H1 (cell line): ENCODE results near the gene VGLL4. TPM values are rescaled to one million over a fixed set of nuclear protein-coding genes. Genes with fewer than 3 reads are reported as not detected.

ENCODE experiments used
- CTCF ChIA-PET: fragments of 300-600 bp; sonication (Branson Sonifier 250); formaldehyde crosslinking; loops from one replicate; lab custom pipeline; 2021; ENCODE audit not compliant: partially characterized antibody; lab: Charles Lee
- POLR2A ChIA-PET: fragments of 300-600 bp; sonication (Branson Sonifier 250); formaldehyde crosslinking; loops from one replicate; lab custom pipeline; 2021; ENCODE audit warnings: inconsistent platforms; ENCODE audit not compliant: partially characterized antibody; lab: Charles Lee
- DNase-seq, 2 experiments: peaks; one replicate each; pipeline versions ENCODE4 v3.0.0 to v3.0.0-alpha.2; 2010 to 2022; ENCODE audit warnings: low spot score in 2 of 2, low read depth in 1 of 2, mixed read lengths in 1 of 2
- FAIRE-seq: peaks from 2 replicates; lab custom pipeline; 2011; peaks lifted over from hg19 to GRCh38; lab: Jason Lieb, UNC
- H2AFZ ChIP-seq: 2 replicates; pipeline ENCODE4 v1.8.1; 2012; ENCODE audit warnings: low read length, inconsistent platforms
- H2AK5ac ChIP-seq: 2 replicates; pipeline ENCODE4 v1.6.1; 2013; ENCODE audit warnings: low read depth, low read length
- H2BK120ac ChIP-seq: replicated peaks from 2 replicates; pipeline ENCODE3; 2013; ENCODE audit warnings: low read depth, low read length, inconsistent platforms
- H2BK12ac ChIP-seq: 2 replicates; pipeline ENCODE4 v1.6.1; 2013; ENCODE audit warnings: low read depth, low read length
- H2BK15ac ChIP-seq: 2 replicates; pipeline ENCODE4 v1.6.1; 2013; ENCODE audit warnings: low read length
- H2BK20ac ChIP-seq: 2 replicates; pipeline ENCODE4 v1.6.1; 2013; ENCODE audit warnings: low read length
- H2BK5ac ChIP-seq: 2 replicates; pipeline ENCODE4 v1.6.1; 2013; ENCODE audit warnings: low read depth, low read length
- H3K14ac ChIP-seq: 2 replicates; pipeline ENCODE4 v1.6.1; 2013; ENCODE audit warnings: inconsistent platforms; ENCODE audit not compliant: insufficient read length
- H3K18ac ChIP-seq: 2 replicates; pipeline ENCODE4 v1.6.1; 2013; ENCODE audit warnings: low read length; ENCODE audit errors: extremely low read depth
- H3K23ac ChIP-seq: 2 replicates; pipeline ENCODE4 v1.6.1; 2013; ENCODE audit warnings: inconsistent platforms; ENCODE audit not compliant: insufficient read length
- H3K23me2 ChIP-seq: 2 replicates; pipeline ENCODE4 v1.6.1; 2013; ENCODE audit warnings: low read depth, low read length
- H3K27ac ChIP-seq: 2 replicates; pipeline ENCODE4 v1.6.1; 2011; ENCODE audit warnings: low read depth, low read length, inconsistent platforms
- H3K27me3 ChIP-seq, 4 experiments: replicated peaks in 1 of 4; 1 replicate in 1 of 4; 2 replicates in 3 of 4; pipeline versions ENCODE4 v1.6.1 to v1.8.1; 2011 to 2013; ENCODE audit warnings: low read length in 3 of 4, mild to moderate bottlenecking in 3 of 4, inconsistent platforms in 2 of 4, mixed read lengths in 2 of 4, moderate library complexity in 1 of 4; ENCODE audit not compliant: control insufficient read depth in 3 of 4, insufficient read depth in 3 of 4; ENCODE audit errors: extremely low read depth in 1 of 4
- H3K36me3 ChIP-seq, 4 experiments: 2 replicates each; pipeline versions ENCODE4 v1.6.1 to v1.8.1; 2011 to 2013; ENCODE audit warnings: mild to moderate bottlenecking in 4 of 4, low read length in 3 of 4, moderate library complexity in 2 of 4, control low read depth in 1 of 4, inconsistent platforms in 1 of 4; ENCODE audit not compliant: insufficient read depth in 4 of 4, control insufficient read depth in 2 of 4
- H3K4ac ChIP-seq: replicated peaks from 2 replicates; pipeline ENCODE3; 2013; ENCODE audit warnings: low read length, low read depth, mixed read lengths, inconsistent platforms; ENCODE audit not compliant: insufficient read length
- H3K4me1 ChIP-seq, 4 experiments: replicated peaks in 1 of 4; 1 replicate in 1 of 4; 2 replicates in 3 of 4; pipeline versions ENCODE4 v1.6.1 to v1.8.1; 2011 to 2013; ENCODE audit warnings: low read length in 3 of 4, inconsistent platforms in 2 of 4, mixed read lengths in 1 of 4; ENCODE audit not compliant: insufficient read depth in 4 of 4, control insufficient read depth in 3 of 4
- H3K4me2 ChIP-seq, 2 experiments: 2 replicates each; pipeline versions ENCODE4 v1.6.1 to v1.8.1; 2011 to 2013; ENCODE audit warnings: low read depth in 2 of 2, low read length in 2 of 2, control low read depth in 1 of 2, inconsistent platforms in 1 of 2, mild to moderate bottlenecking in 1 of 2; ENCODE audit not compliant: insufficient read depth in 1 of 2
- H3K4me3 ChIP-seq, 4 experiments: fragments of 200-600, 300-600 bp in 1 of 4; sonication (generic), shearing (Covaris generic), sonication (Bioruptor Twin) in 1 of 4; 2 replicates each; pipeline versions ENCODE4 v1.5.1 to v1.8.1; 2011 to 2016; ENCODE audit warnings: low read length in 4 of 4, low read depth in 3 of 4, control low read depth in 2 of 4, inconsistent platforms in 2 of 4, mild to moderate bottlenecking in 2 of 4, mixed read lengths in 1 of 4, moderate library complexity in 1 of 4; ENCODE audit not compliant: insufficient read depth in 2 of 4; ENCODE audit errors: extremely low read depth in 1 of 4
- H3K56ac ChIP-seq: replicated peaks from 2 replicates; pipeline ENCODE3; 2013; ENCODE audit warnings: low read depth, mild to moderate bottlenecking, mixed read lengths, low read length, inconsistent platforms; ENCODE audit not compliant: insufficient read length
- H3K79me1 ChIP-seq: 2 replicates; pipeline ENCODE4 v1.6.1; 2013; ENCODE audit warnings: low read depth, low read length, control low read depth
- H3K79me2 ChIP-seq, 2 experiments: 2 replicates each; pipeline versions ENCODE4 v1.6.1 to v1.8.1; 2012 to 2013; ENCODE audit warnings: low read length in 2 of 2, mild to moderate bottlenecking in 2 of 2, inconsistent platforms in 1 of 2; ENCODE audit not compliant: insufficient read depth in 2 of 2, control insufficient read depth in 1 of 2
- H3K9ac ChIP-seq, 4 experiments: replicated peaks in 1 of 4; 1 replicate in 1 of 4; 2 replicates in 3 of 4; pipeline versions ENCODE4 v1.6.1 to v1.8.1; 2011 to 2013; ENCODE audit warnings: low read depth in 3 of 4, low read length in 3 of 4, control low read depth in 2 of 4, mild to moderate bottlenecking in 2 of 4, moderate library complexity in 2 of 4, inconsistent platforms in 1 of 4; ENCODE audit errors: extremely low read depth in 1 of 4
- H3K9me3 ChIP-seq, 2 experiments: 2 replicates each; pipeline versions ENCODE4 v1.6.1 to v1.8.1; 2012 to 2013; ENCODE audit warnings: mild to moderate bottlenecking in 2 of 2, moderate library complexity in 2 of 2, control low read depth in 1 of 2, inconsistent platforms in 1 of 2, low read depth in 1 of 2, low read length in 1 of 2, mixed read lengths in 1 of 2; ENCODE audit not compliant: insufficient read depth in 2 of 2
- H4K20me1 ChIP-seq, 2 experiments: replicated peaks in 1 of 2; 2 replicates each; pipeline versions ENCODE3 to v1.8.1; 2011 to 2013; ENCODE audit warnings: inconsistent platforms in 2 of 2, low read length in 2 of 2, mild to moderate bottlenecking in 1 of 2; ENCODE audit not compliant: insufficient read depth in 2 of 2, control insufficient read depth in 1 of 2
- H4K5ac ChIP-seq: 2 replicates; pipeline ENCODE4 v1.6.1; 2013; ENCODE audit warnings: low read length, low read depth, mixed read lengths, inconsistent platforms; ENCODE audit not compliant: insufficient read length
- H4K8ac ChIP-seq: 2 replicates; pipeline ENCODE4 v1.8.0; 2013; ENCODE audit warnings: mild to moderate bottlenecking, moderate library complexity, low read length, inconsistent platforms; ENCODE audit not compliant: insufficient read depth; ENCODE audit errors: extremely low read depth
- H4K91ac ChIP-seq: replicated peaks from 2 replicates; pipeline ENCODE3; 2013; ENCODE audit warnings: low read length, mixed read lengths, inconsistent platforms; ENCODE audit not compliant: insufficient read length
- ATF3 ChIP-seq: IDR thresholded peaks from 2 replicates; pipeline ENCODE4 v1.6.1; 2011; ENCODE audit warnings: low read depth, mild to moderate bottlenecking, low read length; ENCODE audit not compliant: insufficient read depth
- BCL11A ChIP-seq, 2 experiments: IDR thresholded peaks; one replicate each; pipeline ENCODE4 v1.6.1; 2011; ENCODE audit warnings: low read depth in 2 of 2, low read length in 2 of 2, mild to moderate bottlenecking in 2 of 2
- BRCA1 ChIP-seq: IDR thresholded peaks from 2 replicates; pipeline ENCODE4 v1.6.1; 2012; ENCODE audit warnings: low read depth, low read length, improper control_type of control experiment
- CEBPB ChIP-seq: IDR thresholded peaks from 2 replicates; pipeline ENCODE4 v1.6.1; 2012; ENCODE audit warnings: low read depth, low read length
- EGR1 ChIP-seq: IDR thresholded peaks from 2 replicates; pipeline ENCODE4 v1.6.1; 2011; ENCODE audit warnings: low read depth, low read length, borderline replicate concordance
- HDAC2 ChIP-seq, 2 experiments: fragments of 300-600 bp in 1 of 2; sonication (generic) in 1 of 2; IDR thresholded peaks; 2 replicates each; pipeline ENCODE4 v1.6.1; 2011 to 2012; ENCODE audit warnings: low read depth in 2 of 2, low read length in 2 of 2, mild to moderate bottlenecking in 2 of 2, moderate library complexity in 2 of 2, borderline replicate concordance in 1 of 2, inconsistent platforms in 1 of 2
- JUN ChIP-seq: IDR thresholded peaks from 2 replicates; pipeline ENCODE4 v1.6.1; 2011; ENCODE audit warnings: low read depth, mild to moderate bottlenecking, improper control_type of control experiment, low read length
- NANOG ChIP-seq: IDR thresholded peaks from 2 replicates; pipeline ENCODE4 v1.6.1; 2011; ENCODE audit warnings: low read length, low read depth, mild to moderate bottlenecking, inconsistent platforms; ENCODE audit not compliant: insufficient read depth, poor library complexity, severe bottlenecking
- RFX5 ChIP-seq: IDR thresholded peaks from 2 replicates; pipeline ENCODE4 v1.6.1; 2011; ENCODE audit warnings: low read depth, low read length, improper control_type of control experiment, borderline replicate concordance
- SIN3A ChIP-seq, 2 experiments: IDR thresholded peaks in 1 of 2; conservative IDR thresholded peaks in 1 of 2; 2 replicates each; pipeline ENCODE4 v1.6.1; 2011 to 2012; ENCODE audit warnings: low read length in 2 of 2, improper control_type of control experiment in 1 of 2, low read depth in 1 of 2, mild to moderate bottlenecking in 1 of 2
- SP4 ChIP-seq: IDR thresholded peaks from 2 replicates; pipeline ENCODE4 v1.6.1; 2012; ENCODE audit warnings: low read length, inconsistent platforms
- ZNF274 ChIP-seq: IDR thresholded peaks from 2 replicates; pipeline ENCODE4 v1.7.0; 2012; ENCODE audit warnings: low read length, borderline replicate concordance; ENCODE audit errors: extremely low read depth
- WGBS, 2 experiments: shearing (Covaris generic) in 1 of 2; methylation state at CpG; one replicate each; pipeline versions ENCODE4 v1.1.6 to v1.1.7; 2013 to 2015; ENCODE audit warnings: low lambda C conversion rate in 2 of 2, mixed read lengths in 2 of 2, inconsistent platforms in 1 of 2, low coverage in 1 of 2, missing lambda C conversion rate in 1 of 2; ENCODE audit not compliant: insufficient replicate concordance in 2 of 2, insufficient coverage in 1 of 2, insufficient read length in 1 of 2; ENCODE audit errors: extremely low coverage in 1 of 2, missing lambda C conversion rate in 1 of 2; 5-methylcytosine and 5-hydroxymethylcytosine counted together
- polyA plus RNA-seq, 7 experiments: library from polyadenylated mRNA; depleted of rRNA in 3 of 7; stranded (reverse) in 5 of 7; unstranded in 2 of 7; fragments of >200 nt in 5 of 7; fragments of 200-250 nt in 2 of 7; gene quantifications; 1 replicate in 5 of 7; 2 replicates in 1 of 7; 4 replicates in 1 of 7; pipeline versions ENCODE4 v1.2.1 to v1.2.3, GENCODE V29; 2011 to 2013; ENCODE audit warnings: missing spikeins in 2 of 7, mixed read lengths in 2 of 7
- total RNA-seq: library from RNA; stranded (reverse); fragmentation: NEBNext Ultra II Directional; extraction: Animal tissue kit (Norgen Biotek cat#: 25700); gene quantifications from 2 replicates; pipeline ENCODE4 v1.2.1, GENCODE V29; 2021

Gene VGLL4
- total and polyA plus RNA-seq, 2 of the 8 experiments (the other 6 are each of a cell fraction or from before 2014, with no cell fraction given): 45.1 to 50.0 TPM

GRCh38 chr3:11621077-11621476 lies 22.6 kb downstream of the VGLL4 start:
- H4K5ac ChIP-seq: no peak overlapping the region
- no peak overlapping the region for H3K9ac ChIP-seq
- ChIA-PET CTCF (interaction anchor here (0.9 to 1.5 kb wide), 5 partner anchors 10 to 159 kb away, joined by 3 to 4 read pairs (median 4); no protein-coding TSS in a partner anchor), POLR2A (interaction anchor here (1.1 to 1.2 kb wide), 2 partner anchors 18 to 20 kb away, joined by 3 read pairs; no protein-coding TSS in a partner anchor)
- H3K27ac ChIP-seq: no peak overlapping the region
- H2BK120ac ChIP-seq: no peak overlapping the region
- H4K91ac ChIP-seq: no peak overlapping the region
- H3K4ac ChIP-seq: no peak overlapping the region
- H3K4me2 ChIP-seq: no peak overlapping the region
- H4K20me1 ChIP-seq: peaks cover 16 to 32% of the 10 kb centered on the region in 2 experiments
- H4K8ac ChIP-seq: no peak overlapping the region
- H2AK5ac ChIP-seq: no peak overlapping the region
- no peak overlapping the region for H2BK15ac ChIP-seq
- peaks cover 12% of the 10 kb centered on the region for H3K79me1 ChIP-seq
- no peaks in the 10 kb centered on the region for H3K36me3 ChIP-seq
- H3K79me2 ChIP-seq: peaks cover 8 to 99% of the 10 kb centered on the region in 2 experiments
- no peaks in the 10 kb centered on the region for H3K27me3 ChIP-seq
- no peak for FAIRE-seq
- H3K4me1 ChIP-seq: peaks cover 5 to 17% (median 12%) of the 10 kb centered on the region in 4 experiments
- H2BK20ac ChIP-seq: no peak overlapping the region
- no peaks in the 10 kb centered on the region for H3K23me2 ChIP-seq
- H3K18ac ChIP-seq: no peak overlapping the region
- 76% methylated on average over 2 of the region's 2 CpGs; no CpG with 5 or more reads in 1 of the 2 experiments for WGBS, 2 experiments
- no peak overlapping the region for H3K23ac ChIP-seq
- H2BK5ac ChIP-seq: no peak overlapping the region
- H3K9me3 ChIP-seq: no peaks in the 10 kb centered on the region
- H2AFZ ChIP-seq: no peak overlapping the region
- no peak overlapping the region for H3K4me3 ChIP-seq
- no peak overlapping the region for H3K14ac ChIP-seq
- no peak for DNase-seq
- no peak overlapping the region for H3K56ac ChIP-seq
- no peak overlapping the region for H2BK12ac ChIP-seq
- TF ChIP-seq HDAC2 (IDR thresholded peaks at IDR 0.05; ENCODE audit: borderline replicate concordance in 1 of 2, low read depth in 2 of 2, low read length in 2 of 2): no peak
- no peak for TF ChIP-seq SP4
- no peak for TF ChIP-seq CEBPB
- no peak for TF ChIP-seq ATF3
- TF ChIP-seq SIN3A (conservative IDR thresholded peaks at IDR 0.05 in 1 of 2, IDR thresholded peaks at IDR 0.05 in 1 of 2; ENCODE audit: low read depth in 1 of 2, low read length in 2 of 2): no peak
- no peak for TF ChIP-seq NANOG
- TF ChIP-seq BCL11A (IDR thresholded peaks at IDR 0.05; ENCODE audit: low read depth in 2 of 2, low read length in 2 of 2): no peak
- no peak for TF ChIP-seq EGR1
- TF ChIP-seq RFX5: no peak
- TF ChIP-seq ZNF274: no peak
- no peak for TF ChIP-seq BRCA1
- no peak for TF ChIP-seq JUN
